Regular cardiac myocyte (primary cell): ENCODE data around the gene FOXO3B. TPM values are rescaled to one million over a fixed set of nuclear protein-coding genes. Genes with fewer than 3 reads are reported as not detected.

Source experiments
- total RNA-seq: library from RNA; depleted of rRNA; stranded (reverse); fragments of >200 nt; gene quantifications from 2 replicates; pipeline ENCODE4 v1.2.3, GENCODE V29; 2014

Gene FOXO3B
- total RNA-seq, result 3.5 and 5.4 TPM in 2 replicates

DNA sequence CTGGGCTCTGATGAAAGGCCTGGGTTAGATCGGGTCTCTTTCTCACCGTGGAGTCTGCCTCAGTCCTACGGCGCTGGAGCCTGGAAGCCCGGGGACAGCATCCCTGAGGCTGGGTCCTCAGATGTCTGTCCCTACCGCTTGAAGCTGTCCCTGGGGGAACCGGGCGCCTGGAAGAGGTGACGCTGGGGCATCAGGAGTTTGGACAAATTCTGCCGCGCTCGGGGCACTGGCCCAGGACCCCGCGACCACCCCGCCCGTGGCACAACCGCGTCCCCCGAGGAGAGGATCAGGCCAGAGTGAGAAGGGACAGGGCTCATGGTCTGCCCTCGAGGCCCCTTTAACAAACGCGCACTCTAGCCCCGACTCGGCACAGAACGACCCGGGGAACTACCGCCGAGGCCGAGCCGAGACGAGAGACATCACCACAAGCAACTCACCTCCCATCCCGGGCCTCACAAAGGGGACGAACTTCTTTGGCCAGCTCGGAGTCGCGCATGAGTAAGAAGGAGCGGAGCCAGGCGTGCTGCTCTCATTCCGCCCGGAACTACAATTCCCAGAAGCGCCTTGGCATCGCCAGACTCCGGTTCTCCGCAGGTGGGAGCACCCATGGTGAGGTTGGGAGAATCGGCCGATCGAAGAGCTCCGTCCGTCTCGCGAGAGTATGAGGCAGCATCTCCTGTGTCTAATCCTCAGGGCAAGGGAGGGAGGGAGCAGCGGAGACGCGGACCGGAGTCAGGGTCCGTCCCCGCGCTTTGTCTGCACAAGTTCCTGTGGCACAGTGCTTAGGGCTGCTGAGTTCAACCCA, at the start of gene FOXO3B:
Gene FOXO3B, minus strand, starts transcription at position 548 of the 805 bp plus-strand sequence. CDS start 663 bp downstream, outside the sequence.

DNA sequence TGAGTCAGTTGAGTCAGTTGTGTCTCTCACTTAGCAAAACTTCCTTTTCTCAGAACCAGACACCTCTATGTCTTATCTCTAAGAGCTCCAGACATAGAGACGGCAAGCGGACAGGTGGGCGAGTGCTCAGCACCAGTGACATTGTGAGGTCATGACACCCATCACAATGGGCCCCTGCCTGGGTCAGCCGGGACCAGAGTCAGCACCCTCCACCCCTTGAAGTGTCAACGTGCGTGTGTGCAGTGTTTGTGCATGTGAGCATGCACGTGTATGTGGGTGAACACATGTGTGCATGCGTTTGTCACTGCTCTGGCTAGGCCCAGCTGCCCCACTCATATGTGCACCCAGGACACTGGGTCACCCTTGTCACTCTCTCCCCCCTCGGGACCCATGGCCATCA, 37.8 kb downstream of the FOXO3B start, which contains the start of gene TBC1D28:
Gene TBC1D28, minus strand, starts transcription at position 101 of the 400 bp plus-strand sequence. CDS start 3,039 bp downstream, outside the sequence.

Other genes with a start within 250 kb of the FOXO3B start
- gene LGALS9C, start 205.5 kb downstream of the FOXO3B start, total RNA-seq, result not detected in 2 replicates
- not detected in 2 replicates for gene TBC1D28, start 37.9 kb downstream of the FOXO3B start, total RNA-seq
- gene FBXW10, start 61.7 kb upstream of the FOXO3B start, total RNA-seq, result 0.28 TPM in 1 of 2 replicates, not detected in the other
- gene TVP23B, start 98.9 kb upstream of the FOXO3B start, total RNA-seq, result 115 and 183 TPM in 2 replicates
- gene PRPSAP2, start 175.8 kb upstream of the FOXO3B start, total RNA-seq, result 51.0 and 51.8 TPM in 2 replicates